DMS79 treated with DMSO at 0.1 percent for 48 hours (cell line): ENCODE data around the gene WNT7A.

Experiments used
- DNase-seq: peaks from one replicate; lab custom pipeline; 2025; lab: John Stamatoyannopoulos, UW

Gene WNT7A

DNA sequence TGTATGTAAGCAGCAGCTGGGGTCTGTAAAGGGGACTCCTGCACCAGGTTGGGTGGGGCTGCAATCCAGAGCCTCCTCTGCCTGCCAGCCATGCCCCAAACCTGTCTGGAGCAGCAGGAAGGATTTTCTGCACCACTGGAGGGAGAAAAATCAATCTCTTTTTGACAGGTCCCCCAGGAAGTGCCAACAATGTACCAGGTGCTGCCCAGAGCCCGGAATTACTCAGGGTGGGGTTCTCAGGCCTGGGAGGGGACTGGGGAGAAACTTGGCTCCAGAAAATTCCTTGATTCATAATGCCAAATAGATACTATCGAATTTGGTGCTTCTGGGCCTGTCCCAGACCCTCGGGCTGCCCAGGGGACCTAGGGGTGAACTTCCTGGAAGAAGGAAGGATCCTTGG lies 52.6 kb downstream of the WNT7A start:
- DNase-seq = no peak

DNA sequence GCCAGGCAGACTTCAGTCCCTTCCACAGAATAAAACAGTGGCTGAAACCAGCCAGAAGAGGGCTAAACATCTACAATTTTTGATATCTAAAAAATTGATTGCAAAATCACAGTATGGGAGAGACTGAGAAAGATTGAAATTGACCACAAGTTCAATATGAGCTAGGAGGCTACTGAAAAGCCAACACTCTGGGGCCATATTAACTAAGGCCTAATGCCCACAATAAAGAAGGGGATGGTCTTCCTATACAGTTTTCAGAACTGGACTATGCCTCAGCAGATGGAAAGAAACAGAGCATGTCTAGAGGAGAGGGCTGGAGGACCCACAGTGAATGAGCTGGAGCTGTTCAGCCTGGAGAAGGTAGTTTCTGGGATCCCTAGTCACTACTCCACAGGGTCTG lies 53.2 kb downstream of the WNT7A start:
- no peak for DNase-seq

DNA sequence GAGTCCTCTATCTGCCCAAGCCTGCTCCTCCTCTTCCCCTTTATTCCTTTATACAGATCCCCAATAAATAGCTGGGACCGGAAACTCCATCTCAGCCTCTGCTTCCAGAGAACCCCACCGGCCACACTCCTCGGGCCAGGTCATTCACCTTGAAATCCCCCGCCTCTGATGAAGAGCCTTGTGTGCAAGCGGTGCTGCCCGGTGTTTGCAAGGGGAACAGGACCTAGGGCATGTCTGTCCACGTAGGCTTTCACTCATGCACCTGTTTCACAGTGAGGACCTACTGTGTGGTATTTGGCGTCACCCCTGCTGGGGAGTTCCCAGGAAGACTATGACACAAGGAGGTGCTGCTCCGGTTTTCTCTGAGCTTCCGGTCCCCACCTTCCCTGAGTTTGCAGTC lies 54.0 kb downstream of the WNT7A start:
- DNase-seq = no peak

DNA sequence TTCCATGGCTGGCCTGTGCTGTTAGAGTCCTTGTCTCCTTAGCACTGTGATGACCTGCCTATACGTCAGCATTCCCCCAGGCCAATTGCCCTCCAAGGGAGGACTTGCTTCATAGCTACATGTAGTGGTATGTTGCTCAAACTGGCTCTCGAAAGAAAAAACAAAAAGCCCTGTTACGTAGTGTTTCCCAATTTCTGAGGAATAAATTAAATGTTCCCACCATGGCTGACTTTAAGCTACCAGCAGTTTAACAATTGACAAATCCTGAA lies 54.6 kb downstream of the WNT7A start:
- DNase-seq = no peak

DNA sequence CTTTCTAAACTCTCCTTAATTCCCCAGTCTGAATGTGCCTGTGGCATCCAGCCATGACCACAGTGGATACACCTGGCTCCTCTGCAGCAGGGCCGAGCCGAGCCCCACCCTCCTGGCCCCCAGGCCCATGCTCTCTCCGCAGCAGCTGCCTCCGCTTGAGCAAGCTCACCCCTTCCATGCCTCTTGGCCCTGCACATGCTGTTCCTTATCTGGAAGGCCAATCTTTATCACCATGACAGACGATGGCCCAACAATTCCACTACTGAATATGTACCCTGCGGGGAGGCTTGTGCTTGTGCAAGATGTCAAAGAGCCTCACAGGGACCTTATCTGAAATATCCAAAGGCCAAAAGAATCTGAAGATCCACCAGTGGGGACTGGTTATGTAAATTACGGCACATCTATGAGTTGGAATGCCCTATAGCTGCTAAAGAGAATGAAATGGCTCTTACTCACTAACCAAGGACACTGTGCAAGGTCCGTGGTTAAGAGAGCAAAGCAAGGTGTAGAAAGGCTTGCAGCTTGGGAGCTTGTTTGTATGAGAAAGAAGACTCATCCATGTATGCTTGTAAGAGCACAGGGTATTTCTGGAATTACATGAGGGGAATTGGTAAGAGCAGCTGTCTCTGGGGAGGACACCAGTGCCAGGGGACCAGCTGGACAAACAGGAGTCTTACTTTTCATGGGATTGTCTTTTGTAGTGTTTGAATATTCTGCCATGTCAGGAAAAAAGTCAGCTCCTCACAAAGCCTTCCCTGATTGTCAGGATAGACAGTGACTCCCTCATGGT lies 55.2 kb downstream of the WNT7A start:
- DNase-seq = no peak

DNA sequence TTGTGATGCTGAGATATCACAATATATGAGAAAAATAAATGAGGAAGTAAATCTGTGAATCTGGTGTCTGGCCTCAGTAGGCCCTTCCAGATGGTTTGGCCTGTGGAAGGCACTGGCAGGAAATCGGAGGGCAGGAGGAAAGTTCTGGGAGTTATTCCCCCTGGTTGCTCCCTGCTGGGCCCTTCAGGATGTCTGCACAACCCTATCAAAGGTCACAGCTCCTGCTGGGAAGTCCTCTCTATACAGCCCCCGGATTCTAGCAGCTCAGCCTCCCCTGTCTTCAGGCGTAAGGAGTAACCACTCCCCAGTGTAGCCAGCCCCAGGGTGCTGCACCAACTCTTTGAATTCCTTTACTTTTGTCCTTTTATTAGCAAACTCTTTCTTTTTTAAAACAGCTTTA lies 56.2 kb downstream of the WNT7A start:
- no peak for DNase-seq

DNA sequence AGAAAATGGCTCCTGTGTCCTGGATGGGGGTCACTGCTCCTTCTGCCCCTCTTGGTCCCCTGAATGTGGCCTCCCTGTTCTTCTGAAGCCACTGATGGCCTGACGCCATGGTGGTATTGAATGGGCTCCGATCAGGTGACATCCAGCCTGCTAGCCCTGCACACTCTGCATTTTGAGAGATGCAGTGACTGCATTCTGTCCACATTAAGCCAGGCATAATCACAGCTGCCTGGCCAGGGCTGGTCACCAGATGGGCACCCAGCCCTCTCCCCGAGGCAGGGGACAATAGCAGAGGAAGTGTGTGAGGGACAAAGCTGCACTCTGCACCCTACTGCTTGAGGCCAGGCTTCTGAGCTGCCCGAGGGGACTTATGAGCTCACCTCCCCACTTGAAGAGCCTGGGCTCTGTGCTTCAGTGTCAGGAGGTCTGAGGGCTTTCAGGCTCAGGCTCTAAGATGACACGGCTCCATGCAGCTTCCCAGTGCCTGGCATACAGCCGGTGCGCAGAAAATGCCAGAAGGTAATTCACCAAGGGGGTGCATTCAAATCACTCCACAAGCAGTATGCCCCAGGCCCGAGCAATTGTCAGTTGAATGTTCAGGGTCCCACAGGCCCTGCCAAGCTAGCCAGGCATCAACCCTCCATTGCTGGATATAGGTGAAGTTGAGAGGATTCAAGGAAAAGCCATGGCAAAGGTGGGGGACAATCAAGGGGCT lies 56.8 kb downstream of the WNT7A start:
- DNase-seq = no peak

DNA sequence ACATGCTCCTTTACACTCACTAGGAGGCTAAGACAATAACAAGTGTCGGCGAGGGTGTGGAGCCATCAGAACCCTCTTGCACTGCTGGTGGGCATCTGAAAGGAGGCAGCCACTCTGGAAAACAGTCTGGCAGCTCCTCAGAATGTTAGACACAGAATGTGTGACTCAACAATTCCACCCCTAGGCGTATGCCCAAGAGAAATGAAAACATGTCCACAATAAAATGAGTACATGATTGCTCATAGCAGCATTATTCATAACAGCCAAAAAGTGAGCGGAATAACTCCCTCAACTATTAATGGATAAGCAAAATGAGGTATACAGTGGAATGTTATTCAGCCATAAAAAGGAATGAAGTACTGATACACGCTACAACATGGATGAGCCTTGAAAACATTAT lies 57.8 kb downstream of the WNT7A start:
- DNase-seq = no peak

DNA sequence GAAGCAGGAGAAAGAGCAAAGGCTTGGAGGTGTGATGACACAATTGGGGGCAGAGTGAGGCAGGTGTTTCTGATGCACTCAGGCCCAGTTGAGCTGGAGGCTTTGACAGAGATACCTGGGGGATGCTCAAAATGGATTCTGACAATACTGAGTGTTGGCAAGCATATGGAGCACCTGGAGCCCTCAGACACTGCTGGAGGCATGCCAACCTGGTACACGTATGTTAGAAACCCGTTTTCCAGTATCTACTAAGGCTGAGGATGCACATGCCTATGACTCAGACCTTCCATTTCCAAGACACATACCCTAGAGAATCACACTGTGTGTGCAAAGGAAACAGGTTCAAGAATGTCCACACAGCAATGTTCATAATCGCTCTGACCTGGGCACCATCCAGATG lies 58.7 kb downstream of the WNT7A start:
- no peak for DNase-seq

DNA sequence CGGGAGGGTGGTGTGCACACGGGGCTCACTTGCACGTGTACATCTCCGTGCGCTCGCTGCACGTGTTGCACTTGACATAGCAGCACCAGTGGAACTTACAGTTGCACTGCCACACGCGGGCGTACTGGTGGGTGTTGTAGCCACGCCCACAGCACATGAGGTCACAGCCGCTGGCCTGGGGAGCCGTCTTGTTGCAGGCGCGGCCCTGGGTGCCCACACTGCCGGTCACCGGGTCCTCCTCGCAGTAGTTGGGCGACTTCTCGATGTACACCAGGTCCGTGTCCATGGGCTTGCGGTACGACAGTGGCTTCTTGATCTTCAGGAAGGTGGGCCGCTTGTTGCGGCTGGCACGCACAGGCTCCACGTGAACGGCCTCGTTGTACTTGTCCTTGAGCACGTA lies 61.0 kb downstream of the WNT7A start:
- DNase-seq = no peak

DNA sequence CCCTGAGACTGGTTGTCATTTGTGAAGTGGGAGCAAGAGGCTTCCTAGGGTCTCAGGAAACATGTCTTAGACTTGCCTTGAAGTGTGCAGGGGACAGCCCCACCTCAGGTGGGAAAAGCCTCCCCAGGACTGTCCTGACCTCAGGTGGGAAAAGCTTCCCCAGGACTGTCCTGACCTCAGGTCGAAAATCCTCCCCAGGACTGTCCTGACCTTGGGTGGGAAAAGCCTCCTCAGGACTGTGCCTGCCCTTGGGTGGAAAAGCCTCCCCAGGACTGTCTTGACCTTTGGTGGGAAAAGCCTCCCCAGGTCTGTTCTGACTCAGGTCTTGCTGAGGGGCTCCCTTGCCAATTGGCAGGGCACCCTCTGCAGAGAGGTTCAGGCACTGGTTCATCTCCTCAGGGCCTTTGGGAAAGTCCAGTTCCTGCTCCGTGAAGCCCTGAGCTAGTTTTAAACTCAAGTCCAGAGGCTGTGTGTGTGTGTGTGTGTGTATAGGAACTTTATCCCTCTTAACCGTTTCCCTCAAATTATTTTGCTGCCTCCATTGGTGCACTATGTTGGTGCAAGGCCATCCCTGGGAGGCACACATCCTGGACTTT lies 64.7 kb downstream of the WNT7A start:
- DNase-seq = no peak

DNA sequence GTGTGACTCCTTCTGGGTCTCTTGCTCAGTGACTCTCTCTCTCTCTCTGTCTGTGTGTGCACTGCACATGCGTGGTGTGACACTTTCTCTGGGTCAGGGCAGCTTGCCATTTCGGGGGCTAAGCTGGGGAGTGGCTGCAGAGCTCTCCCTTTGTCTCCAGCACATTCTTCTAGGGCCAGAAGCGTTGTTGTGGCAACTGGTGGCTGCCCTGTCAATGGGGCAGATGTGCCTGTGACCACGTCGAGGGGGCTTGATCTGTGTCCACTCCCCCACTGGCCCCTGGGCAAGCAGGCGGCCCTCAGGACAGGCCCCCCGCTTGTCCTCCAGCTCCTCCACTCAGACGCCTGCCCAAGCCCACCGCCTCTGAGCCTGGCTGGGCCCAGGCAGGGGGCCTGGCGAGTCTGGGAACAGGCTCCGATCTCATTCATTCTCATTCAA lies 67.8 kb downstream of the WNT7A start:
- DNase-seq = no peak

DNA sequence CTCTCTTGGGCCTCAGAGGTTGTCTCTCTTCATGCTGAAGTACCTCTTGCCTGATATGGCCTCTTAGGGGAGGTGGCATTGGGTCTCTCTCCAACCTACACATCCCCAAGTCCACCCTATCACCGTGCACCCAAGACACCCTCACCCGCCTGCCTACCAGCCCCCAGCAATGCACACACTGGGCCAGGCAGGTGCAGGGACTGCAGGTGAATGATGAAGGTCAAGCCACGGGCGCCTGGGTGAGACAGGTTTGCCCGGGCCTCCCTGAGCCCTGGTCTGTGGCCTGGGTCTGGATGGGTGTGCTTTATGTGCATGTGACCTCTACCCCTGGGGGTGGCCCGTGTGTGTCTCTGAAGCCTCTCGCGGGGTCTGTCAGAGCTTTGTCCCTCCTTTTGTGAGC lies 68.3 kb downstream of the WNT7A start:
- no peak for DNase-seq

DNA sequence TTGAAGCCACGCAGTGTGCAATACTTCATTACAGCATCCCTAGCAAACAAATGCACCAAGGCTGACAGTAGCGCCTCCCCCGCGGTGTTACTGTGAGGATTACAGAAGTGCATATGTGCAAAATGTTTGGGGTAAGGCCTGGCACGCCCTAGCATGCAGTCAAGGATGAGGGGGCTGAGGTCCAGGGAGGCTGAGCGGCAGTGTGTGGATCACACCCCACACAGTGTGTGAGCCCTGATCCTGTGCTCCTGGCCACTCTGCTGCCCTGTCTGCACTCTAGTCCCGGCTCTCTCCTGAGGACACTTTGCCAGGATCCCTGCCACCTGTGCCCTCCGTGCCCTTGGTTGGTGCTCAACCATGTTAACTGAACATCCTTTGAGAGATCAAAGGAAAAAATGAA lies 71.3 kb downstream of the WNT7A start:
- no peak for DNase-seq

DNA sequence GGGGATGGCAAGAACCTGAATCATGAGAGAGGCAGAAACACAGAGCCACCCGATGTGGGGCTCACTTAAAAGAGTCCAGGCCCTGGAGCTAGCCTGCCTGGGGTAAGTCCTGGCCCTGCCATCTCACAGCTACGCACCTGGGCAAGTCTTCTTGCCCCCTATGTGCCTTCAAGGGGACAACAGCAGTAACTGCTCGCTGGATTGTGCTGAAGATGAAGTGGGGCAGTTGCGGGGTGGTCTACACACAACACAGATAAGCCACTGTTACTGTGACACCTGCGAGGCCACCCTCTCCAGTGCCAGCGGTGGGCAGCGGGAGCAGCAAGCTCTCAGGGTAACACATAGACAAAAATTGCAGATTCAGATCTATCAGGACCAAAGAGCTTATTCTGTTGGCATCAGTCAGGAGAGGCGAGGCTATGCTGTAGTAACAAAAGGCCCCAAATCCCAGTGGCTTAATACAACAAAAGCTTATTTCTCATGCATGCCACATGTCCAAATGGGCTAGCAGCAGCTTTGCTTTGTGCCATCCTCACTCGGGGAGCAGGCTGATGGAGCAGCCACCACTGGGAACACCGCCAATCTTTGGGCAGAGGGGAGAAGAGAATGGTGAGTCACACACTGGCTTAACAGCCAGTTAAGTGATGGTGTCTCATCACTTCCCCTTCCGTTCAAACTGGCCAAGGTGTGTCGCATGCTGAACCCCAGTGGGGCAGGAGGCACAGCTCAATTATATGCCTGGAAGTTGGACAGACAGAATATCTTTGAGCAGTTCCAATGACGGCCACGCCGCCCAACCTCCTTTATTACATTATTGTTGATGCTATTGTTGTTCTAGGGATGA lies 78.3 kb downstream of the WNT7A start:
- no peak for DNase-seq

DNA sequence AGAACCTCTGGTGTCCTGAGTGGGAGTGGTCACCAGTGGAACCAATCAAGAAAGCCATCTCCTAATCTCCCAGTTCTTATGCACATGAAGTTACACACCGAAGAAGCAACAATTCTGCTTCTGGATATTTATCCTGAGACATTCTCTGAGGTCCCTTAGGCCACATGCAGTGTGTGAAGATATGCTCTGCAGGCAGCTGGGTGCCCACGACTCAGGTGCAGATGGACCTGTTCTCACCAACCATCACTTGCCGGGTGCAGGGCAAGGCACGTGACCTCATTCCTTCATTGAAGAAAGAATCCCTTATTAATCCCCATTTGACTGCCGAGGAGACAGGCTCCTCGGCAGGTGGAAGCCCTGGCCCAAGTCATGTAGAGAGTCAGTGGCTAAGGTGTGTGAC lies 79.8 kb downstream of the WNT7A start:
- no peak for DNase-seq

DNA sequence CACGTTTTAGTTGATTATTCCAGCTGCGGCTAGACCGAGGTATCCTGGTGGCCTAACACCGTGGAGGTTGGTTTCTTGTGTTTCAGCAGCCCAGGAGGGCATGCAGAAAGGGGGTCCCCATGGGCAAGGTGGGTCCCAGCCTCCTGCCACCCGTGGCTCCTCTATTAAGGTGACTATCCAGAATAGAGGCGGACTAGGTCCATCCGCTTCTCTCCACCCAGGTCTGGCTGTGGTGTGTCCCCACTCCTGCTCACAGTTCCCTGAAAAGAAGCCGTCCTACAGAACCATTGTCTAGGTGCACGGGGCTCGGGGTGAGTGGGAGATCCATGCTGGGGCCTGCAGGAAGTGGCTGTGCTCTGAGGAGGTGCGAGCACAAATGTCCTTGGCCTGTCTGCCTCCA lies 81.5 kb downstream of the WNT7A start:
- DNase-seq = no peak

DNA sequence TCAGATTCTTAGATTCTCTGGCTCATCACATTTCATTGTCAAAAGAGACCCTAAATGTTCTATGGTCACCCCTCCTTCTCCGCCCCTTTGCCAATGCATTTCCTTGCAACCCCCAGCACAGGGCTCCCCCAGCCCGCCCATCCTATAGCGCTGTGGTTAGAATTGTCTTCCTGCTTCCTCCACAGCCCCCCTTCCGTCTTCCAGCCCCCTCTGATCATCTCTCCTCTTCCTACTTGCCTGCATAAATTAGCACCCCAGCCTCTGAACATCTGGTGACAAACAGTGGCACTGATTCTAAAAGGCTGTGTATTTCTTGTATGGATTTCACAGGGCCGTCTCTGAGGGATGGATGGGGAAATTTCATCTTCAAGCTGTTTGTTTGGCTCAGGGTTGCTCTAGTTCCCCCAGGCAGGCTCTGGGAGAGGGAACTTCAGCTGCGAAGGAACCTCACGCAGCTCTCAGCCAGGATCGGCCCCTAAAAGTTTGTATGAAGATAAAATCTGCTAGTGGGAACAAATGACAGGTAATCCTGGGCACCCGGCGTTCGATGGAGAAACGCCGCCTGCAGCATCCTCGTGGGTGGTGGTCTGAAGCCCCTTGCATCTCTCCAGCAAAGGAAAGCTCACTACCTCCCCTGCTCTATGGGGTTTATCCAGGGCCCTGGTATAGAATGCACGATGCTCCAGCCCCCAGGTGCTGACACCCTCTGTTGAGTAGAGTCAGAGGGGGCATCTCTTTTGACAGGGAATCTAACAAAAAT lies 83.0 kb downstream of the WNT7A start:
- DNase-seq = no peak

DNA sequence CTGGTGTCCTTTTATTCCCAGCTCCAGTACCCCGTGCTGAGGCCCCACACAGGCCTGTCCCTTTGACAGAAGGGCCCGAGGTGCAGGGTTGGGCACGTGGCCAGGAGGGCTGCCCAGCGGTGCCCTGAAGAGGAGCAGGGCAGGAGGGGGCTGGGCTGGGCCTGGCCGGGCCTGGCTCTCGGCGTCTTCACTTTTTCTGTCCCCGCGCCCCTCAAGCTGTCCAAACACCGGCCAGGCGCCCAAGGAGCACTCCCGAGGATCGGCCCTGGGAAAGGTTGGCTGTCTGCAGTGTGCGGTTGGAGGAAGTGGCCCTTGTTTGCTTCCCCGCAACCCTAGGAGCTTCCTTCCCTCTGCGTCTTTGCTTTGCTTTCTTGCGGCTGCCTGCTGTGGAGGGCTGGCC lies 84.1 kb downstream of the WNT7A start:
- DNase-seq = no peak

DNA sequence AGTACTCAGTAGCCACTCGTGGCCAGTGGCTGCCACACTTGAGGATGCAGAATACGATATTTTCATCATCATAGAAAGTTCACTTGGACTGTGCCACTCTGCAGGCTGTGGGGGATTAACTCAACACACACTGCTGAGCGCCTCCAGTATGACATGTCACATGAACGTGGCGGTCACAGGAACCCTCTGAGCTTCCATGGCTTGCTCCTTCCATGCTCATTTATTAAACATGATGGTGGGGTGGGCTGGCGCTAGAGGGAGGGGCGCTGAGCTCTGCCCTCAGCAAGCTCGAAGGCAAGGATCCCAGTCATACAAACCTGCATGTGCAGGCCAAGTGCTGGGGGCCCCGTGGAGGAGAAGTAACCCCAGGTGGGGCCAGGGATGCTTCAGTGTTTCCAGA lies 85.5 kb downstream of the WNT7A start:
- DNase-seq = no peak

DNA sequence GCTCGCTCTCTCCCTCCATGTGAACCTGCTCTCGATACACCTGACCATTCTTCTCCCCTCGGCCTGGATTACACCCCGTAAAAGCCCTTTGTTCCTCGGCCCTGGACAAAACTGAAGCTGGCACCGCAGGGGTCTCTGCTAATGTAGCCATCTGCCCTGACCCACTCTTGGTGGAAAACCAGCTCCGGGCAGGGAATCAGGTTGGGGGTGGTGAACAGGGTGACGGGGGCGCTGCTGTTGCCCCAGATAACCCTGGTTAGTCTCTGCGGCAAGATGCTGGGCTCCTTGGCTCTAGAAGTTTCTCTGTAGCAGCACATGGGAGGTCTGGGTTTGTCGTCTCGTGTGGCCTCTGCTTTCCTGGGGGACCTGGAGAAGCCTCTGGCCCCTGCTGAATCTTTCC lies 86.4 kb downstream of the WNT7A start:
- DNase-seq = no peak
